Activated CD4-positive, alpha-beta memory T cell treated with anti-CD3 and anti-CD28 coated beads for 36 hours (primary cell): ENCODE measurements around the gene CYP2C19. TPM values are rescaled to one million over a fixed set of nuclear protein-coding genes. Genes with fewer than 3 reads are reported as not detected.
"Not testable (repeated sequence)": the region's sequence is repeated elsewhere in the genome, so short reads cannot be mapped to it uniquely, and the experiment has no call there.

ENCODE experiments used
- CTCF ChIA-PET: fragments of 350-600 bp; sonication (Branson Sonifier 250); formaldehyde crosslinking; loops from one replicate; lab custom pipeline; 2021; ENCODE audit warnings: antibody characterized with exemption, inconsistent platforms; lab: Charles Lee
- POLR2A ChIA-PET: fragments of 350-600 bp; sonication (Branson Sonifier 250); formaldehyde crosslinking; loops from one replicate; lab custom pipeline; 2021; ENCODE audit warnings: antibody characterized with exemption; lab: Charles Lee
- DNase-seq: peaks from one replicate; pipeline ENCODE4 v3.0.0-alpha.2; 2020
- H3K27ac Mint-ChIP-seq: one replicate; pipeline ENCODE4 v1.8.0; 2021; ENCODE audit warnings: mixed read lengths
- H3K27me3 Mint-ChIP-seq: one replicate; pipeline ENCODE4 v1.8.0; 2021; ENCODE audit warnings: mixed read lengths
- H3K36me3 Mint-ChIP-seq: one replicate; pipeline ENCODE4 v1.8.0; 2021; ENCODE audit warnings: mixed read lengths
- H3K4me1 Mint-ChIP-seq: one replicate; pipeline ENCODE4 v1.8.0; 2021; ENCODE audit warnings: low read depth, mixed read lengths
- H3K4me3 Mint-ChIP-seq: one replicate; pipeline ENCODE4 v1.8.0; 2021; ENCODE audit warnings: mild to moderate bottlenecking, mixed read lengths
- H3K9me3 Mint-ChIP-seq: one replicate; pipeline ENCODE4 v1.8.0; 2021; ENCODE audit warnings: mixed read lengths
- intact Hi-C: fragments of 100-400 bp; cut with micrococcal nuclease; formaldehyde crosslinking; loops from one replicate; pipeline ENCODE4 v1.15.1; 2023
- total RNA-seq, 2 experiments: library from RNA; stranded (reverse); gene quantifications; one replicate each; pipeline ENCODE4 v1.2.3, GENCODE V29; 2021

The CYP2C19 gene
- under 1 TPM; 0.52 to 0.53 TPM for total RNA-seq

GRCh38 chr10:94762393-94762792, at the start of gene CYP2C19:
Gene CYP2C19, plus strand, starts transcription at chr10:94762681. Its CDS starts 25 bp downstream, at chr10:94762706.
- POLR2A ChIA-PET: no interaction called here
- CTCF ChIA-PET: no interaction called here

GRCh38 chr10:94725871-94726270, 36.6 kb upstream of the CYP2C19 start:
- Mint-ChIP-seq H3K36me3 (no peaks in the 10 kb centered on the region), H3K27me3 (no peaks in the 10 kb centered on the region), H3K4me3 (no peak overlapping the region), H3K4me1 (no peaks in the 10 kb centered on the region), H3K9me3 (no peaks in the 10 kb centered on the region), H3K27ac (no peak overlapping the region)
- no peak for DNase-seq
- intact Hi-C loops: no loop called here
- ChIA-PET POLR2A (no interaction called here), CTCF (no interaction called here)

More at GRCh38 chr10:94762393-94762792, at the start of gene CYP2C19:
- DNase-seq: no peak
- no peak within 1 kb of the TSS for H3K27ac Mint-ChIP-seq
- intact Hi-C loops: no loop called here
- H3K27me3 Mint-ChIP-seq: no peaks in the 10 kb centered on the region
- H3K9me3 Mint-ChIP-seq: no peaks in the 10 kb centered on the region
- no peaks in the 10 kb centered on the region for H3K36me3 Mint-ChIP-seq
- no peaks in the 10 kb centered on the region for H3K4me1 Mint-ChIP-seq
- H3K4me3 Mint-ChIP-seq: no peak within 1 kb of the TSS

GRCh38 chr10:94735197-94735596, 27.3 kb upstream of the CYP2C19 start:
- DNase-seq: no peak
- Mint-ChIP-seq H3K36me3 (no peaks in the 10 kb centered on the region), H3K4me1 (no peaks in the 10 kb centered on the region), H3K27ac (no peak overlapping the region), H3K27me3 (no peaks in the 10 kb centered on the region), H3K9me3 (no peaks in the 10 kb centered on the region), H3K4me3 (no peak overlapping the region)
- intact Hi-C loops: no loop called here
- ChIA-PET POLR2A (no interaction called here), CTCF (no interaction called here)

GRCh38 chr10:94738588-94738987, 23.9 kb upstream of the CYP2C19 start:
- no peak overlapping the region for H3K27ac Mint-ChIP-seq
- H3K9me3 Mint-ChIP-seq: peaks cover 6% of the 10 kb centered on the region
- ChIA-PET POLR2A (no interaction called here), CTCF (no interaction called here)
- no peaks in the 10 kb centered on the region for H3K27me3 Mint-ChIP-seq
- no peaks in the 10 kb centered on the region for H3K4me1 Mint-ChIP-seq
- no peak overlapping the region for H3K4me3 Mint-ChIP-seq
- no peak for DNase-seq
- H3K36me3 Mint-ChIP-seq: no peaks in the 10 kb centered on the region
- intact Hi-C loops: no loop called here

GRCh38 chr10:94747137-94747536, 15.3 kb upstream of the CYP2C19 start:
- Mint-ChIP-seq H3K4me3 (no peak overlapping the region), H3K27ac (no peak overlapping the region), H3K36me3 (no peaks in the 10 kb centered on the region), H3K4me1 (no peaks in the 10 kb centered on the region), H3K27me3 (no peaks in the 10 kb centered on the region), H3K9me3 (peaks cover 6% of the 10 kb centered on the region)
- intact Hi-C loops: no loop called here
- POLR2A ChIA-PET: no interaction called here
- no peak for DNase-seq
- CTCF ChIA-PET: no interaction called here

GRCh38 chr10:94747838-94748237, 14.6 kb upstream of the CYP2C19 start:
- Mint-ChIP-seq H3K27ac (no peak overlapping the region), H3K4me3 (no peak overlapping the region), H3K36me3 (no peaks in the 10 kb centered on the region), H3K9me3 (peaks cover 2% of the 10 kb centered on the region), H3K4me1 (no peaks in the 10 kb centered on the region), H3K27me3 (no peaks in the 10 kb centered on the region)
- CTCF ChIA-PET: no interaction called here
- intact Hi-C loops: no loop called here
- DNase-seq: no peak
- POLR2A ChIA-PET: no interaction called here

- H3K27me3 Mint-ChIP-seq: no peaks in the 10 kb centered on the region
- ChIA-PET POLR2A (no interaction called here), CTCF (no interaction called here)
- no peaks in the 10 kb centered on the region for H3K36me3 Mint-ChIP-seq
- no peaks in the 10 kb centered on the region for H3K9me3 Mint-ChIP-seq
- no peaks in the 10 kb centered on the region for H3K4me1 Mint-ChIP-seq
- no peak overlapping the region for H3K4me3 Mint-ChIP-seq
- no peak overlapping the region for H3K27ac Mint-ChIP-seq
- intact Hi-C loops: no loop called here
- DNase-seq: no peak
Measured at GRCh38 chr10:94757916-94758315, 4.6 kb upstream of the CYP2C19 start.

GRCh38 chr10:94760586-94761178, 1.8 kb upstream of the CYP2C19 start:
- CTCF ChIA-PET: no interaction called here
- Mint-ChIP-seq H3K9me3 (no peaks in the 10 kb centered on the region), H3K4me1 (no peaks in the 10 kb centered on the region), H3K36me3 (no peaks in the 10 kb centered on the region), H3K27me3 (no peaks in the 10 kb centered on the region), H3K4me3 (no peak overlapping the region), H3K27ac (no peak overlapping the region)
- no peak for DNase-seq
- POLR2A ChIA-PET: no interaction called here
- intact Hi-C loops: no loop called here

- H3K27me3 Mint-ChIP-seq, POLR2A ChIA-PET, DNase-seq, H3K27ac Mint-ChIP-seq, H3K9me3 Mint-ChIP-seq, H3K36me3 Mint-ChIP-seq, CTCF ChIA-PET, H3K4me1 Mint-ChIP-seq, intact Hi-C loops, H3K4me3 Mint-ChIP-seq: not testable (repeated sequence)
Measured at GRCh38 chr10:94775425-94775824, 12.9 kb downstream of the CYP2C19 start.

GRCh38 chr10:94777886-94778458, 15.5 kb downstream of the CYP2C19 start:
- no peaks in the 10 kb centered on the region for H3K4me1 Mint-ChIP-seq
- H3K27me3 Mint-ChIP-seq: no peaks in the 10 kb centered on the region
- H3K9me3 Mint-ChIP-seq: peaks cover 3% of the 10 kb centered on the region
- POLR2A ChIA-PET: no interaction called here
- intact Hi-C loops: no loop called here
- no peaks in the 10 kb centered on the region for H3K36me3 Mint-ChIP-seq
- DNase-seq: no peak
- H3K4me3 Mint-ChIP-seq: no peak overlapping the region
- no peak overlapping the region for H3K27ac Mint-ChIP-seq
- CTCF ChIA-PET: no interaction called here

GRCh38 chr10:94780844-94781243, 18.4 kb downstream of the CYP2C19 start:
- ChIA-PET POLR2A (no interaction called here), CTCF (no interaction called here)
- H3K4me1 Mint-ChIP-seq: no peaks in the 10 kb centered on the region
- H3K4me3 Mint-ChIP-seq: no peak overlapping the region
- H3K27ac Mint-ChIP-seq: no peak overlapping the region
- H3K27me3 Mint-ChIP-seq: no peaks in the 10 kb centered on the region
- intact Hi-C loops: no loop called here
- no peaks in the 10 kb centered on the region for H3K36me3 Mint-ChIP-seq
- no peak for DNase-seq
- H3K9me3 Mint-ChIP-seq: peaks cover 3% of the 10 kb centered on the region

- Mint-ChIP-seq H3K4me1 (no peaks in the 10 kb centered on the region), H3K4me3 (no peak overlapping the region), H3K36me3 (no peaks in the 10 kb centered on the region), H3K27ac (no peak overlapping the region), H3K9me3 (peaks cover 3% of the 10 kb centered on the region), H3K27me3 (no peaks in the 10 kb centered on the region)
- POLR2A ChIA-PET: no interaction called here
- no peak for DNase-seq
- CTCF ChIA-PET: no interaction called here
- intact Hi-C loops: no loop called here
Measured at GRCh38 chr10:94784256-94784655, 21.8 kb downstream of the CYP2C19 start.

- H3K27me3 Mint-ChIP-seq: no peaks in the 10 kb centered on the region
- H3K9me3 Mint-ChIP-seq: peaks cover 6% of the 10 kb centered on the region
- POLR2A ChIA-PET: no interaction called here
- no peak overlapping the region for H3K4me3 Mint-ChIP-seq
- DNase-seq: no peak
- H3K27ac Mint-ChIP-seq: no peak overlapping the region
- no peaks in the 10 kb centered on the region for H3K36me3 Mint-ChIP-seq
- H3K4me1 Mint-ChIP-seq: no peaks in the 10 kb centered on the region
- intact Hi-C loops: no loop called here
- CTCF ChIA-PET: no interaction called here
Measured at GRCh38 chr10:94785211-94785610, 22.7 kb downstream of the CYP2C19 start.
